Gastrocnemius medialis (tissue), 4 donors: ENCODE measurements around the gene DNAJC1. TPM values are rescaled to one million over a fixed set of nuclear protein-coding genes. Genes with fewer than 3 reads are reported as not detected.

ENCODE experiments used
- ATAC-seq, 2 donors: fragments of 150-250 bp; one replicate each; pipeline ENCODE4 v1.9.1; 2016
- DNase-seq, 2 donors: peaks; one replicate each; pipeline ENCODE4 v3.0.0-alpha.2; 2019
- H3K27ac ChIP-seq, 4 donors: fragments of 200-600 bp; sonication (generic); 1 replicate in 1 of 4; 2 replicates in 3 of 4; pipeline ENCODE4 v1.5.1; 2016 to 2018; ENCODE audit warnings: mild to moderate bottlenecking in 2 of 4, moderate library complexity in 1 of 4
- H3K27me3 ChIP-seq, 3 donors: fragments of 200-600 bp; sonication (generic) in 2 of 3; 1 replicate in 1 of 3; 2 replicates in 2 of 3; pipeline versions ENCODE4 v1.5.1 to v1.6.0; 2016 to 2019; ENCODE audit warnings: mild to moderate bottlenecking in 1 of 3, moderate library complexity in 1 of 3
- H3K36me3 ChIP-seq, 2 donors: fragments of 200-600 bp; sonication (generic) in 1 of 2; one replicate each; pipeline ENCODE4 v1.5.1; 2017 to 2018
- H3K4me1 ChIP-seq, 2 donors: fragments of 200-600 bp; sonication (generic) in 1 of 2; one replicate each; pipeline ENCODE4 v1.5.1; 2016 to 2017; ENCODE audit warnings: mild to moderate bottlenecking in 2 of 2
- H3K4me3 ChIP-seq, 4 donors: fragments of 200-600 bp; sonication (generic) in 3 of 4; 1 replicate in 1 of 4; 2 replicates in 3 of 4; pipeline ENCODE4 v1.5.1; 2016 to 2019; ENCODE audit warnings: mild to moderate bottlenecking in 2 of 4
- H3K9me3 ChIP-seq, 3 donors: fragments of 200-600 bp; sonication (generic) in 2 of 3; 1 replicate in 1 of 3; 2 replicates in 2 of 3; pipeline ENCODE4 v1.5.1; 2016 to 2019
- POLR2A ChIP-seq, 2 donors: fragments of 450-650 bp; IDR thresholded peaks; one replicate each; pipeline ENCODE4 v1.6.1; 2017; ENCODE audit warnings: antibody characterized with exemption in 2 of 2, mild to moderate bottlenecking in 2 of 2, moderate library complexity in 2 of 2
- in situ Hi-C, 4 donors: fragments of 200-750 bp; cut with MboI; loops; one replicate each; pipeline versions ENCODE4 v1.15.0 to v1.8.0; 2017; ENCODE audit warnings: low sequenced_read_pairs in 4 of 4
- intact Hi-C: fragments of 100-400 bp; cut with DNase I; formaldehyde crosslinking; loops from one replicate; pipeline ENCODE4 v1.15.1; 2023; ENCODE audit warnings: low total_unique reads
- total RNA-seq, 4 donors: library from RNA; depleted of rRNA; stranded (reverse); fragments of >200 nt; gene quantifications; one replicate each; pipeline versions ENCODE4 v1.1.0 to v1.2.3, GENCODE V29; 2016
- TF ChIP-seq, protein P1 (sequence below), 5 experiments: fragments of 450-650 bp in 3 of 5; fragments of 200-600 bp in 2 of 5; sonication (generic) in 2 of 5; IDR thresholded peaks in 4 of 5; conservative IDR thresholded peaks in 1 of 5; 1 replicate in 4 of 5; 2 replicates in 1 of 5; pipeline ENCODE4 v1.5.1; 2016 to 2019; ENCODE audit warnings: antibody characterized with exemption in 5 of 5, mild to moderate bottlenecking in 3 of 5, moderate library complexity in 3 of 5

DNAJC1 gene
- total RNA-seq, 4 donors from 2014 or later = 24.1 to 56.4 (median 35.7) TPM

DNA sequence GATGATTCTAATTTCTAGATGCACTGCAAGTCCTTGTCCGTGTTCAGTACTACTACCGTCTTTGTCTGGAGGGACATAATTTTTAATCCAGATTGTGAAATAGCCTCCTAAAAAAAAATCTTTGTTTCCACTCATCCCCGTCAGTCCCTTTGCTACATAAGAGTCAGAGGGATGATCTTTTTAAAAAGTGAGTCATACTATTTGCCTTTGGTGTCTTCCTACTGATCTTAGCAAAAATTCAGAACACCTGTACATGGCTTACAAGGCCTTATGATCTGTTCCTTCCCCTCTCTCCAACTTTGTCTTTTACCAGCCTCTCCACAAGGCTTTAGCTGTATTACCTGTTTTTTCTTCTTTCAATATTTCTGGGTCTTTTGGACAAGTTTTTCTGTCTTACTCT, 296.0 kb downstream of the DNAJC1 start:
- H3K4me1 ChIP-seq = peaks cover 0 to 9% of the 10 kb centered on the region in 2 donors
- ATAC-seq (no peak), DNase-seq (no peak)
- no peak overlapping the region for H3K4me3 ChIP-seq
- H3K27ac ChIP-seq = no peak overlapping the region
- H3K36me3 ChIP-seq = no peaks in the 10 kb centered on the region
- H3K9me3 ChIP-seq = no peaks in the 10 kb centered on the region
- intact Hi-C loops (no loop called here), in situ Hi-C loops (no loop called here)
- TF ChIP-seq, protein P1, sequence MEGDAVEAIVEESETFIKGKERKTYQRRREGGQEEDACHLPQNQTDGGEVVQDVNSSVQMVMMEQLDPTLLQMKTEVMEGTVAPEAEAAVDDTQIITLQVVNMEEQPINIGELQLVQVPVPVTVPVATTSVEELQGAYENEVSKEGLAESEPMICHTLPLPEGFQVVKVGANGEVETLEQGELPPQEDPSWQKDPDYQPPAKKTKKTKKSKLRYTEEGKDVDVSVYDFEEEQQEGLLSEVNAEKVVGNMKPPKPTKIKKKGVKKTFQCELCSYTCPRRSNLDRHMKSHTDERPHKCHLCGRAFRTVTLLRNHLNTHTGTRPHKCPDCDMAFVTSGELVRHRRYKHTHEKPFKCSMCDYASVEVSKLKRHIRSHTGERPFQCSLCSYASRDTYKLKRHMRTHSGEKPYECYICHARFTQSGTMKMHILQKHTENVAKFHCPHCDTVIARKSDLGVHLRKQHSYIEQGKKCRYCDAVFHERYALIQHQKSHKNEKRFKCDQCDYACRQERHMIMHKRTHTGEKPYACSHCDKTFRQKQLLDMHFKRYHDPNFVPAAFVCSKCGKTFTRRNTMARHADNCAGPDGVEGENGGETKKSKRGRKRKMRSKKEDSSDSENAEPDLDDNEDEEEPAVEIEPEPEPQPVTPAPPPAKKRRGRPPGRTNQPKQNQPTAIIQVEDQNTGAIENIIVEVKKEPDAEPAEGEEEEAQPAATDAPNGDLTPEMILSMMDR (IDR thresholded peaks at IDR 0.05 in 4 of 5, conservative IDR thresholded peaks at IDR 0.05 in 1 of 5) = no peak
- no peak for TF ChIP-seq POLR2A (IDR thresholded peaks at IDR 0.05)
- no peaks in the 10 kb centered on the region for H3K27me3 ChIP-seq

Other genes starting within 250 kb of the DNAJC1 start
- not detected for gene EBLN1, start 214.3 kb upstream of the DNAJC1 start, total RNA-seq